GM12891 (cell line): ENCODE results near the gene AKAP7.

Source experiments
- PAX5 ChIP-seq: IDR thresholded peaks from 2 replicates; pipeline ENCODE4 v1.6.1; 2011; ENCODE audit warnings: low read length, moderate library complexity, mild to moderate bottlenecking; ENCODE audit not compliant: insufficient read depth, severe bottlenecking
- POLR2A ChIP-seq: IDR thresholded peaks from 2 replicates; pipeline ENCODE4 v1.6.1; 2011; ENCODE audit warnings: low read depth, low read length, control low read depth
- POLR2AphosphoS5 ChIP-seq: IDR thresholded peaks from 2 replicates; pipeline ENCODE4 v1.6.1; 2011; ENCODE audit warnings: low read depth, low read length, control low read depth

- TF ChIP-seq POLR2AphosphoS5 (no peak), PAX5 (no peak), POLR2A (no peak)
Measured at GRCh38 chr6:131112249-131112648, 23.0 kb upstream of the AKAP7 start.
